ENCODE measurements around the gene KCNMB4.

KCNMB4 gene

DNA sequence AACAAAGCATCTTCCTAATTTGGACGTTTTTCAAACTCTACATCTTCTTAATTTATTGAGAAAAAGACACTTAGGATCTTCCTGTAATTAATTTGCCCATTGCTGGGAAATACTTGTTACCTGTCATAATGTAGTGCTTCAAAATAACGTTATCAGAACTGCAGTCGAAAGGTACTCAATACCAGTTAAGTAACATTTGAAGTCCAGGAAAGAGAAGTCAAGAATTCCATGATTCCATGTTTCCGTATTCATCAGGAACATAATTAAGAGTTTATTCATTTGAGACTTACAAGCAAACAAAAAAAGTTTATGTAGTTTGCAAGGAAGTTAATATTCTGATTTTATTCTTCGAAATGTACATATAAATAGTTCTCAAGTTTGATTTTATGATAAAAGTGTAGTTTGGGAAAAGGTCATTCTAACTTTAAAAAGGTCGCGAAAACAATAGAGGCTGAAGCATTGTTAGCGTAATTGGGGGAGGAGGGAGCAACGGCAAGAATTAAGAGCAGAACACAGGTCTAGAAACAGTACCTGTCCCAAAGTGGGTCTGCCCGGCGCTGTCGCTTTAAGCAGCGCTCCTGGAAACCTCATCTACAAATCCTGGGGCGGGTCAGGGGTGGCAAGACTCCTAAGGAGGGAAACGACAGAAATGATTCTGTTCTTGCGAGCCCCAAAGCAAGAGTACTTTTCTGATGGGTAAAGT, 1.2 kb upstream of the KCNMB4 start:
- H3K18ac ChIP-seq (ENCODE audit: low read length) = no peak overlapping the region
- H2BK120ac ChIP-seq (ENCODE audit: insufficient read depth, low read length, poor library complexity) = no peak overlapping the region
- peaks cover 0 to 6% of the 10 kb centered on the region in 2 experiments for H3K4me1 ChIP-seq (ENCODE audit: control insufficient read depth in 1 of 2, insufficient read depth in 2 of 2, low read length in 2 of 2)
- H3K9me3 ChIP-seq (ENCODE audit: insufficient read depth, low read depth, low read length) = no peaks in the 10 kb centered on the region
- H3K4me2 ChIP-seq (ENCODE audit: low read length) = peak overlapping the region; percentile 99
- H3K4me3 ChIP-seq (ENCODE audit: low read depth, low read length) = no peak overlapping the region
- no peak overlapping the region for H3K9ac ChIP-seq (ENCODE audit: low read length)
- DNase-seq = no peak
- no peaks in the 10 kb centered on the region for H3K27me3 ChIP-seq (ENCODE audit: insufficient read depth, low read length)
- H4K91ac ChIP-seq (ENCODE audit: low read depth, low read length) = no peak overlapping the region
- no peak overlapping the region for H4K8ac ChIP-seq (ENCODE audit: low read depth, low read length)
- no peak overlapping the region for H2AK5ac ChIP-seq (ENCODE audit: low read length)
- no peak overlapping the region for H3K27ac ChIP-seq (ENCODE audit: low read depth, low read length)
- no peak overlapping the region for H2BK5ac ChIP-seq (ENCODE audit: low read depth, low read length, poor library complexity)
- H2BK12ac ChIP-seq (ENCODE audit: low read length) = no peak overlapping the region
- no CpG with 5 or more reads among the region's 16 CpGs for WGBS (ENCODE audit: extremely low coverage, insufficient coverage, insufficient read length)
- H3K4ac ChIP-seq (ENCODE audit: low read depth, low read length) = no peak overlapping the region
- peaks cover 6% of the 10 kb centered on the region for H3K79me1 ChIP-seq (ENCODE audit: low read length)
- no peaks in the 10 kb centered on the region for H3K79me2 ChIP-seq (ENCODE audit: control insufficient read depth, insufficient read depth, low read length, poor library complexity)
- no peak overlapping the region for H3K23ac ChIP-seq (ENCODE audit: low read length)
- H4K12ac ChIP-seq (ENCODE audit: low read depth, low read length) = no peak overlapping the region
- peak overlapping the region; percentile 18 for H2AFZ ChIP-seq (ENCODE audit: insufficient read depth, low read length, poor library complexity)
- H3K36me3 ChIP-seq (ENCODE audit: control insufficient read depth in 1 of 2, insufficient read depth in 2 of 2, low read length in 2 of 2) = no peaks in the 10 kb centered on the region
- no peak overlapping the region for H3K14ac ChIP-seq (ENCODE audit: low read length)

GRCh38 chr12:70365398-70365647, 767 bp upstream of the KCNMB4 start:
- Histone ChIP-seq H3K14ac (ENCODE audit: low read length) (no peak overlapping the region), H3K27me3 (ENCODE audit: insufficient read depth, low read length) (no peaks in the 10 kb centered on the region), H3K27ac (ENCODE audit: low read depth, low read length) (no peak overlapping the region), H3K9me3 (ENCODE audit: insufficient read depth, low read depth, low read length) (no peaks in the 10 kb centered on the region), H3K4me2 (ENCODE audit: low read length) (peak overlapping the region; percentile 99), H3K4ac (ENCODE audit: low read depth, low read length) (no peak overlapping the region), H3K36me3 (ENCODE audit: control insufficient read depth in 1 of 2, insufficient read depth in 2 of 2, low read length in 2 of 2) (no peaks in the 10 kb centered on the region), H3K18ac (ENCODE audit: low read length) (no peak overlapping the region), H2BK12ac (ENCODE audit: low read length) (no peak overlapping the region), H3K23ac (ENCODE audit: low read length) (no peak overlapping the region), H2AFZ (ENCODE audit: insufficient read depth, low read length, poor library complexity) (peak overlapping the region; percentile 18), H4K12ac (ENCODE audit: low read depth, low read length) (no peak overlapping the region), H2BK5ac (ENCODE audit: low read depth, low read length, poor library complexity) (no peak overlapping the region), H4K8ac (ENCODE audit: low read depth, low read length) (no peak overlapping the region), H3K4me3 (ENCODE audit: low read depth, low read length) (peak overlapping the region; percentile 83), H3K4me1 (ENCODE audit: control insufficient read depth in 1 of 2, insufficient read depth in 2 of 2, low read length in 2 of 2) (peaks cover 0 to 6% of the 10 kb centered on the region in 2 experiments), H2BK120ac (ENCODE audit: insufficient read depth, low read length, poor library complexity) (no peak overlapping the region), H3K79me1 (ENCODE audit: low read length) (peaks cover 6% of the 10 kb centered on the region), H2AK5ac (ENCODE audit: low read length) (no peak overlapping the region), H3K79me2 (ENCODE audit: control insufficient read depth, insufficient read depth, low read length, poor library complexity) (no peaks in the 10 kb centered on the region), H4K91ac (ENCODE audit: low read depth, low read length) (no peak overlapping the region), H3K9ac (ENCODE audit: low read length) (peak overlapping the region; percentile 2)
- no CpG with 5 or more reads among the region's 6 CpGs for WGBS (ENCODE audit: extremely low coverage, insufficient coverage, insufficient read length)
- DNase-seq = no peak

DNA sequence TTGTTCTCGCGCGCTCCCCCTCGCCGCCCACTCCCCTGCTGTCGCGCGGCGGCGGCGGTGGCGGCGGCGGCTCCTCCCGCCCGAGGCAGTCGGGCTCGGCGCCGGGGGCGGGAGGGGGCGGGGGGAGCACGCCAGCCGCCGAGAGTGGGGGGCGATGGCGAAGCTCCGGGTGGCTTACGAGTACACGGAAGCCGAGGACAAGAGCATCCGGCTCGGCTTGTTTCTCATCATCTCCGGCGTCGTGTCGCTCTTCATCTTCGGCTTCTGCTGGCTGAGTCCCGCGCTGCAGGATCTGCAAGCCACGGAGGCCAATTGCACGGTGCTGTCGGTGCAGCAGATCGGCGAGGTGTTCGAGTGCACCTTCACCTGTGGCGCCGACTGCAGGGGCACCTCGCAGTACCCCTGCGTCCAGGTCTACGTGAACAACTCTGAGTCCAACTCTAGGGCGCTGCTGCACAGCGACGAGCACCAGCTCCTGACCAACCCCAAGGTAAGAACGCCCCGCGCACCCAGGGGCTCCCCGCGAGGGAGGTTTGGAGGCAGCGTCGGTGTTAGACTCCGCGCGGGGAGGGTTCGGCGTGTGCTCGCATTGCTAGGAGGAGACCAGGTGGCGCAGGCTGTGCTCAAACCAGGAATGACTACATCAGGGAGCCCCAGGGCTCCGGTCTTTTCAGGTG, 629 bp downstream of the KCNMB4 start:
- Histone ChIP-seq H2AK5ac (ENCODE audit: low read length) (no peak overlapping the region), H3K4me2 (ENCODE audit: low read length) (peak overlapping the region; percentile 99), H3K79me2 (ENCODE audit: control insufficient read depth, insufficient read depth, low read length, poor library complexity) (no peaks in the 10 kb centered on the region), H3K4me3 (ENCODE audit: low read depth, low read length) (peak overlapping the region; percentile 83), H3K9me3 (ENCODE audit: insufficient read depth, low read depth, low read length) (no peaks in the 10 kb centered on the region), H3K4ac (ENCODE audit: low read depth, low read length) (no peak overlapping the region), H3K18ac (ENCODE audit: low read length) (peak overlapping the region; percentile 34), H4K12ac (ENCODE audit: low read depth, low read length) (peak overlapping the region; percentile 28), H3K27me3 (ENCODE audit: insufficient read depth, low read length) (no peaks in the 10 kb centered on the region), H4K8ac (ENCODE audit: low read depth, low read length) (peak overlapping the region; percentile 64), H2AFZ (ENCODE audit: insufficient read depth, low read length, poor library complexity) (peak overlapping the region; percentile 72), H3K79me1 (ENCODE audit: low read length) (peaks cover 6% of the 10 kb centered on the region), H4K91ac (ENCODE audit: low read depth, low read length) (peak overlapping the region; percentile 78), H3K27ac (ENCODE audit: low read depth, low read length) (peak overlapping the region; percentile 30), H3K4me1 (ENCODE audit: control insufficient read depth in 1 of 2, insufficient read depth in 2 of 2, low read length in 2 of 2) (peaks cover 0 to 6% of the 10 kb centered on the region in 2 experiments), H2BK12ac (ENCODE audit: low read length) (no peak overlapping the region), H2BK120ac (ENCODE audit: insufficient read depth, low read length, poor library complexity) (peak overlapping the region; percentile 14), H3K9ac (ENCODE audit: low read length) (peak overlapping the region; percentile 21), H3K14ac (ENCODE audit: low read length) (peak overlapping the region; percentile 77), H3K23ac (ENCODE audit: low read length) (no peak overlapping the region), H2BK5ac (ENCODE audit: low read depth, low read length, poor library complexity) (no peak overlapping the region), H3K36me3 (ENCODE audit: control insufficient read depth in 1 of 2, insufficient read depth in 2 of 2, low read length in 2 of 2) (no peaks in the 10 kb centered on the region)
- DNase-seq = peak; percentile 42 to 69
- WGBS (ENCODE audit: extremely low coverage, insufficient coverage, insufficient read length) = no CpG with 5 or more reads among the region's 69 CpGs

DNA sequence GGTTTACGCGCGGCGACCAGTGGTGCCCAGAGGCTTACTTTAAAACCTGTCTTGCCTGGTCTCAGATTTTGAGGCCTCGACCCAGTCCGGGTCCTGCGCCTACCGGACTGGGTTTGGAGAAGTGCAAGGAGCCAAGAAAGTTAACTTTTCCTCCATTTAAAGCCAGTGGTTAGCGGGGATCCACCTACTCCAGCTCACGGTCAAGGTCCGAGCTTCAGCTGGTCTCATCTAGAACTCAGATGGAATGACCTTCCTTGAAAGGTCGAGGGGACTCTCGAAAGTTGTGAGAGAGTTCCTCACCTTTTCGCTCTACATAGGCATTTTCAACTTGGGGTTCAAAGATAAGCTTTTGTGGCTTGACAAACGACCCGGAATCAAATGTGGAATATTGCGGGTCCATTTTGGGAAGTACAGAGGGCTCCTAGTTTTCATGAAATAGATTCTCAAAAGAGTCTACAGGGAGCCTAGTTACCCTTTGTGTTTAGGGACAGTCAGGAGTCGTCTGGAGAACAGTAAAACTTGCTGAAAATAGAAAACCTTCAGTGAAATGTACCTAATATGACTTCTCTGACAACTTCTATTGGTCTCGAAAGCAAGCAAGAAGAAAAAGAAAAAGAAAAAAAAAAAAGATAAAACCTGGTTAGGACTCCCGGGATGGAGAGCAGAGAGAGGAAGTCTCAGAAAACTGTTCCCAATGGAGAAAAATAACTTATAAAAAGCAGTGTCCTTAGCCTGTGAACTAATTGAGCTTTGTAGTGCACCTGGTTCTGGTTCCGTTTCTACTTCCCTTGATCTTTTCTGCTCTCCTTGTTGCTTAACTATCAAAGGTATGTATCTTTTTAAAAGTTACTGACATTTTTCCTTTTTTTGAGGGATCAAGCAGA, 1.4 kb downstream of the KCNMB4 start:
- Histone ChIP-seq H2BK120ac (ENCODE audit: insufficient read depth, low read length, poor library complexity) (no peak overlapping the region), H3K23ac (ENCODE audit: low read length) (no peak overlapping the region), H2AFZ (ENCODE audit: insufficient read depth, low read length, poor library complexity) (peak overlapping the region; percentile 61), H3K27ac (ENCODE audit: low read depth, low read length) (no peak overlapping the region), H3K79me2 (ENCODE audit: control insufficient read depth, insufficient read depth, low read length, poor library complexity) (no peaks in the 10 kb centered on the region), H3K14ac (ENCODE audit: low read length) (no peak overlapping the region), H4K12ac (ENCODE audit: low read depth, low read length) (no peak overlapping the region), H3K9ac (ENCODE audit: low read length) (peak overlapping the region; percentile 21), H3K36me3 (ENCODE audit: control insufficient read depth in 1 of 2, insufficient read depth in 2 of 2, low read length in 2 of 2) (no peaks in the 10 kb centered on the region), H2AK5ac (ENCODE audit: low read length) (no peak overlapping the region), H2BK12ac (ENCODE audit: low read length) (no peak overlapping the region), H3K27me3 (ENCODE audit: insufficient read depth, low read length) (no peaks in the 10 kb centered on the region), H3K4me2 (ENCODE audit: low read length) (peak overlapping the region; percentile 99), H3K4ac (ENCODE audit: low read depth, low read length) (no peak overlapping the region), H4K91ac (ENCODE audit: low read depth, low read length) (peak overlapping the region; percentile 45), H3K18ac (ENCODE audit: low read length) (peak overlapping the region; percentile 34), H2BK5ac (ENCODE audit: low read depth, low read length, poor library complexity) (no peak overlapping the region), H3K9me3 (ENCODE audit: insufficient read depth, low read depth, low read length) (no peaks in the 10 kb centered on the region), H3K79me1 (ENCODE audit: low read length) (peaks cover 6% of the 10 kb centered on the region), H3K4me3 (ENCODE audit: low read depth, low read length) (peak overlapping the region; percentile 83), H3K4me1 (ENCODE audit: control insufficient read depth in 1 of 2, insufficient read depth in 2 of 2, low read length in 2 of 2) (peaks cover 0 to 6% of the 10 kb centered on the region in 2 experiments), H4K8ac (ENCODE audit: low read depth, low read length) (no peak overlapping the region)
- no peak for DNase-seq
- WGBS (ENCODE audit: extremely low coverage, insufficient coverage, insufficient read length) = no CpG with 5 or more reads among the region's 21 CpGs
